ENCODE data around the gene CALR.

GRCh38 chr19:12922959-12923358 is 15.4 kb upstream of the CALR start:
- TF ChIP-seq CTCF (conservative IDR thresholded peaks at IDR 0.05) (no peak), ZFX (IDR thresholded peaks at IDR 0.05) (no peak)

Measured in C4-2B (cell line).